Measurements from ENCODE around the gene PHYKPL.

PHYKPL gene

DNA sequence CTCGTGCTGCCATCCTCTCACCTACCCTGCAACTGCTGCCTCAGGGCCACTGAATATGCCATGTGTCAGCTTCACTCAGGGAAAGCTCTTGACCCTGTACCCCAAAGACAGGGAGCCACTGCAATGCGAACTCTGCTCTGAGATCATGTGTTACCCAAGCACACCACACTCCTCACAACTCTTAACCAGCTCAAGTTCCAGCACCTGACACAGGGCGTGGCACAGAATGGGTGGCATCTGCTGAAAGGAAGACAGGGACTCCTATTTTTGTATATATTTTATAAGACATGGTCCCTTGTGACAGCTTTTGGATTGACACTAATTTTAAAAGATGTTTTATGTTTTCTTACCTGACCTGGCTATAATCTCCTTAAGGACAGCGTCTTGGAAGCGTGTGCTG is 10.7 kb downstream of the PHYKPL start:
- DNase-seq: no peak

DNA sequence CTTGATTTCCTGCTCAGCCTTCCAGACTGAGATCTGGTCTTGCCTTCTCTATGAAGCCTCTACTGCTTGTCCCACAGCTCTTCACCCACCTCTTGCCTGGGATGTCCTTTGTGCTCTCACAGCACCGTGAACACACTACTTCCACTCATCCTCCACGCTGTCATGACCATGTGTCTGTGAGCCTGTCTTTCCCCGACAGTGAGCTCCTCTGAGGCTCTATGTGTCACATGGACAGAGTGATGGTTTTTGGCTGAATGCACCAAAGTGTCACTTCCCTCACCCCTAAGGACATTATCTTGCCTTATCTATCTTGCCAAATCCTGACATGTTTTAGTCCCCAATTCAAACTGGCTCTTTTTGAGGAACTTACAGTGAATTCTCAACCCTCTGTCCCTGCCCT is 11.3 kb downstream of the PHYKPL start:
- no peak for DNase-seq

DNA sequence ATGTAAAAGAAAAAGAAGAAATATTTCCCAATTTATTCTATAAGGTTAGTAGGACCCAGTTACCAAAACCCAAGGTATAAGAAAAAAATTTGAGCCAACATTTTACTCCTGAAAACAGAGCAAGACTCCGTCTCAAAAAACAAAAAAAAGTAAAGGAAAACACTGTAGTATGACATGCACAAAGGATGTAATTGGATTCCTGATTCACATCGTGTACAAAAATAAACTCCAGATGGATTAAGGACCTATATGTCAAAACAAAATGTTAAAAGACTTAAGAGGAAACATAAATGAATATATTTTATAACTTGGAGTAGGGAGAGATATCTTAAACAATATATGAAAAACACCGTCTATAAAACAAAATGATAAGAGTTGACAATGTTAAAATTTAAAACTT is 13.8 kb downstream of the PHYKPL start:
- no peak for DNase-seq

DNA sequence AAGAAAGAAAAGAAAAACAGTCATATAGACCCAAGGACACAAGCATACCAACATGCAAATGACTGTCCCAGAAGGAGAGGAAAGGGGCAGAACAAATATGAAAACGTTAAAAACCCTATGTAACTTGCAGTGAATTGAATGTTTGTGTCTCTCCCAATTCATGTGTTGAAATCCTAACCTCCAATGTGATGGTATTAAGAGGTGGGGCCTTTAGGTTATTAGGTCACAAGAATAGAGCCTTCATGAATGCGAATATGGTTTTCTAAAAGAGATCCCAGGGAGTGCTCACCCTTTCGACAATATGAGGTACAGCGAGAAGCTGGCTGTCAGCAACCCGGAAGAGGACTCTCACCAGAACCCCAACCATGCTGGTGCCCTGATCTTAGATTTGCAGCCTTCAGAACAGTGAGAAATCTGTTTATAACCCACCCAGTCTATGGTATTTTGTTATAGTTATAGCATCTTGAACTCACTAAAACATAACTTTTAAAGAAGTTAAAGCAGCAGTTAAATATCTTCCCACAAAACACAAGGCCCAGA is 14.3 kb downstream of the PHYKPL start:
- DNase-seq: no peak

DNA sequence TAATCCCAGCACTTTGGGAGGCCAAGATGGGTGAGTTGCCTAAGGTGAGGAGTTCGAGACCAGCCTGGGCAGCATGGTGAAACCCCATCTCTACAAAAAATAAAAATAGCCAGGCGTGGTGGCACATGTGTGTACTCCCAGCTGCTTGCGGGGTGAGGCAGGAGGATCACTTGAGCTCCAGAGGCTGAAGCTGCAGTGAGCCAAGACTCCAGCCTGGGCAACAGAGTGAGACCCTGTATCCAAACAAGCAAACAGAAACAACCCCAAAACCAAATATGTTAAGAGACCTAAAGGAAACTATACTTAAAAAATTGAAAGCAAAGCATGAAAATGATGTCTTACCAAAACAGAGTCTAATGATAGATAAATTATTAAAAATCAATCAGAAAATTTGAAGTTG is 15.8 kb downstream of the PHYKPL start:
- no peak for DNase-seq

DNA sequence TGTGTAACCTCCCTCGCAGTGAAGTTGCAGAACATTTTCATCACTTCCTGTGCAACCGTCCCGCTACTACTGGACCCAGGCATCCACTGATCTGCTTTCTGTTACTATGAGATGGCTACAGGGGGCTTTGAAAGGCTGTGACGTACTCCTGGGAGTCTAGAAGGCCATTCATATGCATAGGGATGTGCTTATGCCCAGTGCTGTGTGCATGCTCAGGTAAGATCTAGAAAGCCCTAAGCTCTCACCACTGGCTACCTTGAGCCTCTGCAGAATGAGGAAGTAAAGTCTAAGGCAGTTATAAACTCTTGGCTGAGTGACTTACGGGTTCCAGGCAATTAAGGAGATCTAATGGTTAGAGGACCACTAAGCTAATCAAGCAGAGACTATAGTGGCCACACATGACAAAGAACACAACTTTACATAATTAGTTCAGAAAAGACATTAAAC is 16.5 kb downstream of the PHYKPL start:
- no peak for DNase-seq

DNA sequence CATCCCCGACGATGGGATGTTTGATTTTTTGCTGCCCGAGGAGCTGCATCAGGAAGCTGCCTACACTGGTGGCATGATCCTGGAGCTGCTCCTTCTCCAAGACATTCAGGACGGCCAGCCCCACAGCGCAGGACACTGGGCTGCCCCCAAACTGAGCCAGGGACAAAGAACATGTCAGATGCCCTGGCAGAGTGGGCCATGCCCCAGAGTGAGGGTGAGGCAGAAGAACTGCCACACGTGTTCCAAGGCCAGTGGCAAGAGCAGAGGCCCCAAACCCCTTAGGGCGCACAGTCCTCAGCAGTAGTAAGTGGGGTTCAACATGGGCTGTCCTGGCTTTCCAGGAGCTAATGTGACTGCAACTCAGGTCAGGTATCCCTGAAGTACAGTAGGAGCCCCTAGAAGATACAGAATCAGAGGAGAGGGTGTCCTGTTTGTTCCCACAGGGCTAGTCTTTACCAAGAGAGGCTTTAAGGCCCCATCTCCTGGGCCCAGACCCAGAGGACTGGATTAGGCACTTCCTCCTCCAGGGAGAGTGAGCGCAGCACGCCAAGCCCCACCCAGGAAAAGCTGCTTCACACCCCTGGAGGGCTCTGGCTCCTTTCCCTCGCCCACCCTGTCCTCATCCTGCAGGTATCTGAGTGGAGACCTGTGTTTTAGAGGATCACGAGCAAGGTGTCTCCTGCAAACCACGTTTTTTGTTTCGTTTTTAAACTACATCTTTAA is 17.2 kb downstream of the PHYKPL start:
- DNase-seq: no peak

DNA sequence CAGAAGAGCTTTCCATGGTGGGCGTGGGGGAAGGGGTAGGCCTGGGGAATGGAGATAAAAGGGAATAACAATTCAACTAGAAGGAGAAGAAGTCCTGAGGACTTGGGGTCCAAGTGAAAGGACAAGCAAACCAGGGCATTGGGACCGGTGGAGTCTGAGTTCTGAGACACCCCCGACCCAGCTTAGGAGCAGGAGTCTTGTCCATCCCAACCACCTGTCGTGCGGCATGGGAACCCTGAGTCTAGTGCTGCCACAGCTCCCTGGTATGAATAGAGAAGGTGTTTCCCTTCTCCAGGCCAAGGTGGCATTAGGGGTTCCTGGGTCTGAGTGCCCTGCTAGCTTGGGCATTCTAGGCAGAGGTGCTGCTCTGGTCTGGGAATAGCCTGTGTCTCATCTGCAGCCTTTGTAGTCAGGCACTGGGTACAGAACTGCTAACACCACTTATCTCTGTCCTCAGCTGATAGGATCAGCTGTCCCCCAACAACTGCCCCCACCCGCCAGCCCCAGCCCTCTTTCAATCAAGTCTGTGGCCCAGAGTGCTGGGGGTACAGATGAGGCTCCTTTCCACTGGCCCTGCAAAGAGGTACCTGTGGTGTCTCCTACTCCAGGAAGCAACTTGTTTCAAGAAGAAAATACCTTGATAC is 18.3 kb downstream of the PHYKPL start:
- no peak for DNase-seq

DNA sequence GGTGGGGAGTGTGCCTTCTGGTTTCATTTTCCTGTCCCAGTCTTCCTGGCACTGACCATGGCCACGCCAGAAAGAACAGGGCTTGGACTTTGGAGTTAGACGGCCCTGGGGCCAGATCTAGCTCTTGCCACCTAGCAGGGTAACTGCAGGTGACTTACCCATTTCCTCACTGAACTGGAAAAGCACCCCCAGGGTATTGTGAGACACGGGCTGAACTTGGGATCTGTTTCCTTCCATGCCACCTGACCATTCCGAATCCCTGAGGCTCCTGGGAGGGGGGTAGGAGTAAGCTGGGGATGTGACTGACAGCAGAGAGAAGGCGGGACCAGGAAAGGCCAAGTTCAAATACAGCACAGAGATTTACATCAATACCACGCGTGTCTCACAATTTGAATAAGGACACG is 18.9 kb downstream of the PHYKPL start:
- DNase-seq: no peak

DNA sequence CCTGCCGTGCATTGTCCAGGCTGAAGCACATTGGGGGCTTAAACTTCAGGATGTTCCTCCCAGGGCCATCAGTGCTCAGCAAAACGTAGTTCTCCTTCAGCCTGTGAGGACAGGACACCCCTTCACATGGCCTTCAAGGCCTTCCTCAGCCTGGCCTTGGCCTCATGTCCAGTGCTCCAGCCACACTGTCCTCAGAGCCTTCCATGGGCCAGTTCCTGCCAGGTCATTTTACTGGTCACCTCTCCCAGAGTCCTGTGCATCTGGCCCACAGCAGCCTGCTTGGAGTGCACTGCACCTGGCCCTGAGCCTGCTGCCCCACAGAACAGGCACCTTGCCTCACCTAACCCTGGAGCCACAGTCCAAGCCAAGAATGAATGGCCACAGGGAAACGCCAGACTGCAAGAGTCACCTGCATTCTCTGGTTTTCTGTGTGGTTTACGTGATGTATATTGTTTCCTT is 19.6 kb downstream of the PHYKPL start:
- DNase-seq: no peak

DNA sequence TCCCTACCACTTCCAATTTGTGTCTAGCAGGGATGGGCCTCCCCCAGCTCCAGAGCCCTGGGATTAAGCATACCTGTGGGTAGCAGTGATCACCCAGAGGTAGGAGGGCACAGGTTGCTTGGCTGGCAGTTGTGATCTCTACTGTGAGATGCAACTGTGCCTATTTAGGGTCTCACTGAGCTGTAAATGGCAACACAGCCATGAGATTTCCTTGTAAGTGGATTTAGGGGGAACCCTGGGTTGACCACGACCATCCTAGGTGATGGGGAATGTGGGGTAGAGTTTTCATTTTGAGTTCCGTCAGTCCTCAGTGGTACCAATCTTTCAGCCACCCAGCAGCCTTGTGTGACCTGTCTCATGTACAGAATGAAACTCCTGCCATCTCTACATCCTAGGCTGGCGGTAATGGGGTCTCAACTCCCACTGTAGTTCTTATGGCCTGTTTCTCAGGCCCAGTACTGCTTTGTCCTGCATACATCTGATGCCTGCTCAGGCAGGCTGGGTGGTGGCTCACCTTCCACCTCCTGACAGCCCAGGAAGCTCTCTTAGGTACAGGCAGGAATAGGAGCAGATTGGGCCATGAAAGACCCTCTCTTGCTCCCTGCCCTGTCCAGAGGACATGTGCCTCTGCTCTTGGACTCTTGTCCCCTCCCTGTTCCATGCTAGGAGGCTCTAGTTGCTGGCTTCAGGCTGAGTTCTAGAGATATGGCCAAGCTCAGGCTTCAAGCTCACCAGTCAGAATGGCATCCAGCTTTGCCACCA is 20.2 kb downstream of the PHYKPL start:
- DNase-seq: no peak

DNA sequence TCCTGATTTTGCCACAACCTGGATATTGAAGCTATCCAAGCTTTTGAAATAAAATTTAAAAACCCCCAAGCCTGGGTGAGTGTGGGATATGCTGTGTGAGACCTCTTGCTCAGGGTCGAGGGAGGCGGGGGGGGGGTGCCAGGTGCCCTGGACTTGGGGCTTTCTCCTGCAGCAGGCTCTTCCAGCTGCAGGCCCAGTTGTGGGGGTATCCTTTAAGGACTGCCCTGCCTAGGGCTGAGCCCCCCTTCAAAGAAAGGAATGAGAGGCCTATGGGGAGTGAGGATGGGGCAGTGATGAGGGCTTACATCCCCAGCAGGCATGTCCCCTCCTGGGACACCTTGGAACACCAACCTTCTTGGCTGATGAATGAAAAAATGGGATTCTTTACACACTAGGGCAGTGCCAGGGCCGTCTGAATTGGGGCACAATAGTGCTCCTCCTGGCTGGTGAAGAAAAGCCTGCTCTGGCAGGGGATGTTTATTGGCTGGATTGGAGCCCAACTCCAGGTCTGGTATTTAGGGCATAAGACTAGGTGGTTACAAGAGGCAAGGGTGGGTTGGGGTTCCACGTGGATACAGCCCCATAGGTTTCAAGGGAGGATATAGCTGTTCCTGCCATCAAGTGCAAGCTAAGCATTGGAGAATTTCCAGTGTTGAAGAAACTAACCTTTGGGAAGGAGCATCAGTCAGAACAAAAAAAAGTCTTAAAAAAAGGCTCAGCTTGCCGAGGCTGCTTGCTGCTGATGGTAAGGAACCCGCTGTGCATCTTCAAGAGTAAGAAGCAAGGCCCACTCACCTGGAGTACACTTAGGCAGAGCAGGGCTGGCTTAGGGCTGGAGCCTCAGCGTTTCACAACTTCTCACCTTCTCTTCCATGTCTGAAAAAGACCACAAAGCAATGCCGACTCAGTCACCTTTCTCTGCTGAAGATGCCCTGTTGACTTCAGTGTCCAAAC is 21.2 kb downstream of the PHYKPL start:
- no peak for DNase-seq

DNA sequence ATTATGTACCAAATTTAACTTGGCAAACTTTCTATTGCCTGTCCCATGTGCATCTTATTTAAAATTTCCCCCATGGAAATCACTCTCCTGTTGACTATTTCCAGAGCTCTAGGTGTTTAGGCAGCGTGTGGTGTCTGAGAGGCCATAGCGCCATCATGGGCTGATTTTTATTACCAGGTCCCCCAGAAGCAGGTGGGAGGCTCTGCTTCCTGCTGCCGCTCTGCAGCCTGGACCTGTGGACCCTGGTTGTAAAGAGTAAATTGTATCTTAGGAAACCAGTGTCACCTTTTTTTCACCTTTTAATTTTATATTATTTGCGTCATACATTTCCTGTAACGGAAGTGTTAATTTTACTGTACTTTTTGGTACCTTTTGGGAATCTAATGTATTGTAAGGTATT is 21.9 kb downstream of the PHYKPL start:
- no peak for DNase-seq

DNA sequence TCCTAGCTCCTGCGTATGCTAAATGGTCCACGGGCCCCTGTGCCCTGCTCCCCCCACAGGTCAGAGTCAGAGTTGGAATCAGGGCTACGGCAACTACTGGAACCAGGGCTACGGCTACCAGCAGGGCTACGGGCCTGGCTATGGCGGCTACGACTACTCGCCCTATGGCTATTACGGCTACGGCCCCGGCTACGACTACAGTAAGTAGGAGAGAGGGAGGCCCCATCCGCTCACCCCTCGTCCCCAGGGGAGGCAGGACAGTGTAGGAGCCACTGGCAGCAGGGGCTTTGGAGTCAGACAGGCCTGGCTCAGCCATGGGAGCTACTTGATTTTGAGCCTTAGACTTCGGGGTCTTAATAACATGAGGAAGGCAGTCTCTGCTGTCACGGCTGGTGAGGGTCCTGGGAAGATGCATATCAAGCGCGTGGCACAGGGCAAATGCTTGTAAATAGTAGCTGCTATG is 22.5 kb downstream of the PHYKPL start:
- DNase-seq: no peak

DNA sequence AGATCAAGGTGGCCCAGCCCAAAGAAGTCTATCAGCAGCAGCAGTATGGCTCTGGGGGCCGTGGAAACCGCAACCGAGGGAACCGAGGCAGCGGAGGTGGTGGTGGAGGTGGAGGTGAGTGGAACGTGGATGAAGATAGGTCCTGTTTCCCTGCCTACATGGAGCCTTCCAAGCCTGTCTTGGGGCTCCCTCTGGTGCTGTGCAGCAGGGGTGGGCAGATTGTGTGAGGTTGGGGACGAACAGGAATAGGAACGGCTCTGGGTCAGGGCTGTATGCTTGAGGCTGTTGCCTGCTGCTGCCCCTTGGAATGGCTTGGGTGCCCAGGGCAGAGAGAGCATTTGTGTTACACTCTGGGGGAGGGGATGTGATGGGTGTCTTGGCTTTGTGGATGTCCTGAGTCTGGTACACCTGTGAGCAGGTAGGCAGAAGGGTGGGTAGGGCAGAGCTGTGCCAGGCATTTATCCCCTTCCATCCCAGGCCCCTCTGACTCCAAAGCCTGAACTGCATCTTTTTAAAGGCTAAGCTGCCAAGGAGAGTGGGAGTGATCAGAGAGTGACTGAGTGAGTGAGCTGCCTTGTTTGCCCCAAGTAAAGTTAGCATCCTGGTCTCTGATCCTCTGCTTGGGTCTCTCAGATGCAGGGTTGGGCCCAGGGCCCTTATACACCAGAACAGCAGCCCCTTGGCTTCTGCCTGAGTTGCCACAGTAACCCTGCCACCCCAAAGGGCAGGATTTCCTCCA is 23.1 kb downstream of the PHYKPL start:
- DNase-seq: no peak

DNA sequence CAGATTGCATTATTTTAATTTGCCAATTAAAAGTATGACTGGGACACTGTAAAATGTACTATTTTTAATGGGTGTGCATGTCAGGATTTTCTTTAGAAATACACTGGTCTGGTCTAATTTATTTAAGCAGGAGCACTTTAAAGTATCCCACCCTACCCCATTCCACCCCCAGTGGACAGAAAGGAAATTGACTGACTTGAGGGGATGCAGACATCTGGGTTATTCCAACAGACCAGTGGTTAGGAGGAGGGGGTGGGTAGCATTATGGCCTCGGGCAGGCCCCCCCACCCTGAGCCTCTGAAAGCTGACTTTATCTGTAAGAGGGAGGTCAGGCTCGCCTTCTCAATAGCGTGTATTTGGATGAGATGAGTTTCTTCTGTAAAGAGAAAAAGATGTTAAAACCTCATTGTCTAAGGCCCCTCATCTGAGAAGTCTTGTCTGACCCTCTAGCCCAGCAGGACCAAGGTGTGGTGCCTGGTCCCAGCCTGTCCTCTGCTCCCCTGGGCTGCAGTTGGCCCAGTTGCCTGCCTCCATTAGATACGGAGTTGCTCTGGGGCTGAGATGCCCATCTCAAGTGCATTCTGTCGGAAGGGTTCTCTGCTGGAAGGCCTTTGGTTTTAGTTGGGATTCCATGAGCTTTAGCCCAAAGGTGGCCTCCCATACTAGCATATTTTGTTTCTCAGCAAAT is 23.9 kb downstream of the PHYKPL start:
- no peak for DNase-seq

DNA sequence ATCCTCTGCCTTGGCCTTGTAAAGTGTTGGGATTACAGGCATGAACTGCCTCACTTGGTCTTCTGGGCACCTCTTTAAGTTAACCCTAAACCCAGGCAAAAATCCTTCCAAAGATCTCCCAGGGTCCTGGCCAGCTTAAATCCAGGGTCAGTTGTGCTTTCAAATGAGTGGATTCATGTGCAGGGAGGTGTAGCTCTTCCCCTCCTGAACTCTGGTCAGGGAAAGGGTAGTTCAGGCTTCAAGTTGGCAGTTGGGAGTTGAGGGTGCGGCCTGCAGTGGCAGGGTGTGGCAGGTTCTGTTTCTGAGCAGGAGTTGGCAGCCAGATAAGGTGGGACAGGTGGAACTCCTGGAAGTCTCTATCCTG is 24.7 kb downstream of the PHYKPL start:
- DNase-seq: no peak

DNA sequence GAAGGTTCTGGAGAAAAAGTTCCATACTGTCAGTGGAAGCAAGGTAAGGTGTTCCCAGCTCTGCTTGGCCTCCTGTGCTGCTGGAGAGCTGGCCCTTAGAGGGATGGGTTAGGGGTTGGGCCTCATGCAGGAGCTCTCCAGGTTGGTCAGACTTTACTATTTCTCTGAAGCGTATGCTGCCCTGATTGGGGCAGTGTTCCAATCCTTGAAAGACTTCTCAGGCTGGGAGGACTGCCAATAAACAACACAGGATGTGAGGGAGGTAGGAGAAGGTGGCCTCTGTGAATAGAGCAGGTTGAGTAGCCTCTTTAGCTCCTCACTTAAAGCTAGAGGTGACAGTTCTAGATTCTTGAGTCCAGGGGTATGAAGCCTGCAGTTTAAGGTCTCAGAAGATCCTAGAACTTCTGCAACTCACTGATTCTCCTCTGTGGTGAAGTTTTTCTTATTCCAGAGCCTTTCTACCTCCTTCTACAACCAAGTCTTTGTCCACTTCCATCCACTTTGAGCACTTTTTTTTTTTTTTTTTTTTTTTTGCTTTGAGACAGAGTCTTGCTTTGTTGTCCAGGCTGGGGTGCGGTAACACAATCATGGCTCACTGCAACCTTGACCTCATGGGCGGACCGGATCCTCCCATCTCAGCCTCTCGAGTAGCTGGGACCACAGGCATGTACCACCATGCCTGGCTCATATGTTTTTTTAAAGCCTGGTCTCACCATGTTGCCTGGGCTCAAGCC is 25.3 kb downstream of the PHYKPL start:
- DNase-seq: no peak

DNA sequence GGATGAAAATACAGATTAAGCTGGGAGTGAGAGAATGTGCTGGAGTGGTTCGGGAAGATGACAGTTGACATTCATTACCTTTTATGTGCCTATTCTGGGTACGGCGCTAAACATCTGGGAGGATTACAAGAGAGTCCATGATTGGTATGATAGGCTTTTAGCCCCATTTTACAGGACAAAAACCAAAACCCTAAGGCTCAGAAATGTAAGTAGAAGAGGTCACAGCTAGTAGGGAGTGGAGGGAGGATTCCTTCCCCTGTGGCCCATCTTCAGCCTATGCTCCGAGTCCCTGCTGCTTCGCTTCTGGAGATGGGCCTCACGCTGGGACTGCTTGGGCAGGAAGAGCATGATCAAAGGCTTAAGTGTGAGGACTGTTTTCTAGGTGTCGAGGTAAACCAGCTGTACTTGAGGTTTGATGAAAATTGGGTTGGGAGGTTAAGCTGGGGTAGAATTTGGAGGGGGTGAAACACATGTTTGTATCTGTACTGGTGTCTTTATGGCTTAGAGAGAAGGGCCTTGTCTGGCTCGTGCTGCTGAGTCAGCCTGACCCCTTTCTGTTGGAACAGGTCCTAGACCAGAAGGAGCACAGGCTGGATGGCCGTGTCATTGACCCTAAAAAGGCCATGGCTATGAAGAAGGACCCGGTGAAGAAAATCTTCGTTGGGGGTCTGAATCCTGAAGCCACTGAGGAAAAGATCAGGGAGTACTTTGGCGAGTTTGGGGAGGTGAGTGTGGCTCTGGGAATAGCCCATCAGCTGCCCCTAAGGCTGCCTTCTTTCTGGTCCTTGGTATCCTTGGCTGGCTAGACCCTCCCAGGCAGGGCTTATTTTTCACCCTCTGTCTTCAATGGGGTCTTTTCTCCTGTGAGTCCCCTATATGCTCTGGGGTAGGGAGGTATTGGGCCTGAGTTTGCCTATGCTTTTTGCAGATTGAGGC is 26.2 kb downstream of the PHYKPL start:
- no peak for DNase-seq
